ENCODE results near the gene F2.
"Not testable (repeated sequence)": the region's sequence is repeated elsewhere in the genome, so short reads cannot be mapped to it uniquely, and the experiment has no call there.

Gene F2

GRCh38 chr11:46684367-46684766 lies 34.6 kb upstream of the F2 start:
- in situ Hi-C loops (cut with HindIII; ENCODE audit: low sequenced_read_pairs): no loop called here

GRCh38 chr11:46686886-46687795 lies 31.9 kb upstream of the F2 start:
- in situ Hi-C loops (cut with HindIII; ENCODE audit: low sequenced_read_pairs): no loop called here

DNA sequence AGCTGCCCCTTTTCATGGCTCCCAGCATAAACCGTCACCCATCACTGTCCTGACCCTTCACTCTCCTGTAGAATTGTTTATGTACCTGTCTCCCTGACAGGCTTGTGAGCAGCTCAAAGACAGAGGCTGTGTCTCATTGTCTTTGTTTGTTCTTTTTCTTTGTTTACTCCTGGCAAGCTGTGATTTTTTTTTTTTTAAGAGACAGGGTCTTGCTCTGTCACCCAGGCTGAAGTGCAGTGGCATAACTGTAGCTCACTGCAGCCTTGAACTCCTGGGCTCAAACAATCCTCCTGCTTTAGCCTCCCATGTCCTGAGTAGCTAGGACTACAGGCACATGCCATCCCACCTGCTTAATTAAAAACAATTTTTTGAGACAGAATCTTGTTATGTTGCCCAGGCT lies 28.3 kb upstream of the F2 start:
- in situ Hi-C loops (cut with HindIII; ENCODE audit: low sequenced_read_pairs): no loop called here

- in situ Hi-C loops (cut with HindIII; ENCODE audit: low sequenced_read_pairs): no loop called here
Measured at GRCh38 chr11:46692450-46692849, 26.6 kb upstream of the F2 start.

DNA sequence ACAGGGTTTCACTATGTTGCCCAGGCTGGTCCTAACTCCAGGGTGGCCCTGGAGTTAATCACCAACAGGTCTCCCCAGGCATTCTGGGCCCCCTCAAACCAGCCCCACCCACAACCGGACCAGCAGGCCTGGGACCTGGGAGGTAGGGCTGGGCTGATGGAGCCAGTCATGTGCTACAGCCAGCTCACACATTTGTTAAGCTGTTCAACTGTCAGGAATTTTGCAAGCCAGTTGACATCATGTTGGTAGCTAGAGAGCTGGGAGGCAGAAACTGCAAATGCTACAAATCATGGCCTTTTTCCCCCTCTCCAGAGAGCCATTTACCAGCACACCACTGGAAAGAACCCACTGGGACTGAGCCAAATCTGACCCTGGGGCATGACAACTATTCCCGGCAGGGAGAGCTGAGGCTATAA lies 25.4 kb upstream of the F2 start:
- in situ Hi-C loops (cut with HindIII; ENCODE audit: low sequenced_read_pairs): no loop called here

- in situ Hi-C loops (cut with HindIII; ENCODE audit: low sequenced_read_pairs): no loop called here
Measured at GRCh38 chr11:46694072-46694471, 24.9 kb upstream of the F2 start.

DNA sequence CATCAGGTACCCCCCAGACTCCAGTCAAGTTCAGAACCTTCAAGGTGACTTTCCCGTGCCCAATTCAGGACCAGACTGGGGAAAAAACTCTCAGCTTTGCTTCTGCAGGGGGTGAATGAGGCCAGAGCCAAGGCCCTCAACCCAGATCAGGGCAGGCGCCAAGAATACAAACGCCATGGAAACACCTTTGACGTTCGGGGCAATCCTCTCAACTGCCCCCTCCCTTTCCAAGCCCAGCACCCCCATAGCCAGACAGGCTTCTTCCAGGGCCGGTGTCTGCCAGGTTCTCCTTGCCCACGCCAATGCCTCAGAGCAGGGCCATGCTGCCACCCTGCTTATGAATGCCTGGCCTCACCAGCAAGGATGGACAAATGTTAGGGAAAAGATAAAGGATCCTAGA lies 24.4 kb upstream of the F2 start:
- in situ Hi-C loops (cut with HindIII; ENCODE audit: low sequenced_read_pairs): no loop called here

- in situ Hi-C loops (cut with HindIII; ENCODE audit: low sequenced_read_pairs): no loop called here
Measured at GRCh38 chr11:46695345-46696211, 23.4 kb upstream of the F2 start.

DNA sequence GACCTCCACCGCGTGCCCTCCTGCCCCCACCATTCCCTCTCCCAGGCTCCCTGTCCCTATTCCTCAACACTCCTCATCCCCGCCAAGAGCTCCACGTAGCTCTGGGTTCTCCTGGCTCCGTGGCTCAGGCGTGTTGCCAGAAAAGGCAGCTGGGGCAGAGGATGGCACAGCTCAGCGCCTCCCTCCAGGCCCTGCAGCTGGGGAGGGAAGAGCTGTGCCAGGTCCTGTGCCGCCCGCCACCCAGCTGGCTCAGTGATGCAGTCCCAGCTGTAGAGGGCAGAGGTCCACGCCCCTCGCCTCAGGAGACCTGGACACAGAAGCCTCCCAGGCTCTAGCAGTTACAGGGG lies 22.8 kb upstream of the F2 start:
- in situ Hi-C loops (cut with HindIII; ENCODE audit: low sequenced_read_pairs): no loop called here

DNA sequence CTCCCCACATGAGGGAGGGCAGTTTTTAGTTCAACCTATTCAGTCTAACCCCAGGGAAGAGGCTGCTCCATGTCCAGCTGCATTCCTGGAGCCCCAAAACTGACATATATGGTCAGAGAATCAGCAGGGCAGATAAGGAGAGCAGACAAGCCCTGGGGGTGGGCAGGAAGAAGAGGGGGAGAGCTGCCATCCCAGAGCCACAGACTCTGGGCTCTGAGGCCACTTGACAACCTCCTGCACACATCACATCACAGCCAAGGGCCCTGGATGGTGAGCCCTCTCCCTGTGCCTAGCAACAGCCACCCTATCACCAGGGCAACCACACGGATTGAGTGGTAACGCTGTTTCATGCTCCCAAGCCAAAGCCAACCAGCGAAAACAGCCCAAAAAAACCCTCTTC lies 21.7 kb upstream of the F2 start:
- in situ Hi-C loops (cut with HindIII; ENCODE audit: low sequenced_read_pairs): no loop called here

DNA sequence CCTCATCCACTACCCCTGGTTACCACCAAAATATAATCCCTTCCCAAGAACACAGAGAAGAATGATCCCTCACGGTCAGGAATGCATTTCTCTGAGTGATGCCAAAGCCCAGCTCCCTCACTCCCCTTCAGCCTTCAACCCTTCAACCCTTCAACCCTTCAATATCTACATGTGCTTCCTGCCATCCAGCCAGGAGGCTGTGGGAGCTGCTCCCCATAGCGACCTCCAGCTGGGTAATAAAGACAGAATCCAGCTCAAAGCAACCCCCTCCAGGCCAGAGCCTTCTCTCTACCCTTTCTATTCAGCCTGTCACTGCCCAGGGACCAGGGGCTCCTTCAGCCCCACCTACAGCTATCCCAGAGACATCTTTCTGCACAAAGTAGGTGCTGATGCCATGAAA lies 21.3 kb upstream of the F2 start:
- in situ Hi-C loops (cut with HindIII; ENCODE audit: low sequenced_read_pairs): no loop called here

DNA sequence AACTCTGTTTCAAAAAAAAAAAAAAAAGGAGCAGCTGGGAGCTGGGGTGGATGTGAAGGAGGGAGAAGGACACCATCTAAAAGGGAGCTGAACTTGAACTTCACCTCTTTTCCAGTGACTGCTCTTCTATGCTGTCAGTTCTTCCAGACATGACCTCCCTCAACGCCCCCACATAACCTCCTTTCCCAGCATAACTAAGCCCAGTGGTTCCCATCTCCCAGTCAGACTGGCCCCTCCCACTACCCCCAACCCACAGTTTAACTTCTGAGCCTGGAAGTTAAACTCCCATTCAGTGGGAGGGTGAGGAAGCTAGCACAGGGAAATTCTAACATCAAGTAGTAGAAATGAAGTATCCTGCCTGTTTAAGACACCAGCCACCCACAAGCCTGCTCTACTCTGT lies 20.4 kb upstream of the F2 start:
- in situ Hi-C loops (cut with HindIII; ENCODE audit: low sequenced_read_pairs): no loop called here

DNA sequence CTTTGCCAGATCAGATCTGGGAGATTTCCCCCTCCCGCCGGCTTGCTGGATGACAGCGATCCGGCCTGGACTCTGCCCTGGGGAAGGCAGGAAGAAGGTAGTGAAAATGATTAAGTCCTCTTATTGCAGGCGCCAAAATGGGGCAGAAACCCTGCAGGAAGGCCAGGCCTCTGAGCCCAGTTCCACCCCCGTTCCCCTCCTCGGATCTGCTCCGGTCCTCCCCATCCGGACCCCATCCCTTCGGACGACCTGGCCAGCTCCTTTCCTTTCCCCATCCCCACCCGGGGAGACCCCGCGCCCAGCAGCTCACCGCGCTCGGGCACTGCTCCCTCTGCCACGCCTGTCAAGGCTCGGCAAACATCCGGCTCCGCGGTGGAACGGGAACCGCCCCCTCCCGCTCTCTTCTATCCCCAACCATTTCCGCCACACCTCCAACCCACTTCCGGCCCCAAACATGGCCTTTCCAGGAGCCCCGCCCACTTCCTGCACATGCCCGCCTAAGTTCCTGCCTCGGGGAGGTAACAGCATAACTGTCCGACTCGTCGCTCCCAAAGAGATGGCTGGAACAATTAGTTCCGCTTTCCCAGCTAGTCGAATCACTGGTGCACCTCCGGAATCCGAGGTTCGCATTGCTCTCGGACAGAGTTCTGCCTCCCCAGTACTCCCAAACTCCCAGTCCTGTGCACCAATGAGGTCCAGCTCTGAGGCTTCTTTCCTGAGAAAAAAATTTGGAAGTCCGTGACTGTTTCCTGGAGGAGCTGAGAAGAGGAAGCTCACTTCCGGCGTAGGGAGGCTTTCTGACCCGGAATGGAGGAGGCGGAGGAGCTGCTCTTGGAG lies 18.6 kb upstream of the F2 start, which contains the start of the genes ARHGAP1 and ZNF408:
ARHGAP1 (minus strand) TSS at position 379 of the 837 bp plus-strand sequence. CDS start 4,512 bp downstream, outside the sequence.
ZNF408 (plus strand) TSS at position 791 of the 837 bp plus-strand sequence; CDS start at position 808, 17 bp downstream.
- in situ Hi-C loops (cut with HindIII; ENCODE audit: low sequenced_read_pairs): no loop called here

GRCh38 chr11:46701078-46701654 lies 17.8 kb upstream of the F2 start:
- in situ Hi-C loops (cut with HindIII; ENCODE audit: low sequenced_read_pairs): no loop called here

GRCh38 chr11:46705070-46705688 lies 13.8 kb upstream of the F2 start:
- in situ Hi-C loops (cut with HindIII; ENCODE audit: low sequenced_read_pairs): no loop called here

- in situ Hi-C loops (cut with HindIII; ENCODE audit: low sequenced_read_pairs): no loop called here
Measured at GRCh38 chr11:46706886-46707285, 12.1 kb upstream of the F2 start.

DNA sequence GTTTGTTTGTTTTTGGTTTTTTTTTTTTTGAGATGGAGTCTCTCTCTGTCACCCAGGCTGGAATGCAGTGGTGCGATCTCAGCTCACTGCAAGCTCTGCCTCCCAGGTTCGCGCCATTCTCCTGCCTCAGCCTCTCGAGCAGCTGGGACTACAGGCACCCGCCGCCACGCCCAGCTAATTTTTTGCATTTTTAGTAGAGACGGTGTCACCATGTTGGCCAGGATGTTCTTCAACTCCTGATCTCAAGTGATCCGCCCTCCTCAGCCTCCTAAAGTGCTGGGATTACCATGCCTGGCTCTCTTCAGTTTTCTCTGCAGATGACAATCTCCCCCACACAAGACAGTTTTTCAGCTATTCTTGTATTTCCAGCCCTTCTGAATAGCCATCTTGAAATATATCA lies 9.7 kb upstream of the F2 start:
- in situ Hi-C loops (cut with HindIII; ENCODE audit: low sequenced_read_pairs): not testable (repeated sequence)

- in situ Hi-C loops (cut with HindIII; ENCODE audit: low sequenced_read_pairs): no loop called here
Measured at GRCh38 chr11:46710821-46711269, 8.2 kb upstream of the F2 start.

GRCh38 chr11:46711303-46711702 lies 7.7 kb upstream of the F2 start:
- in situ Hi-C loops (cut with HindIII; ENCODE audit: low sequenced_read_pairs): no loop called here
